ENCODE measurements around the gene LEPR.

The LEPR gene

DNA sequence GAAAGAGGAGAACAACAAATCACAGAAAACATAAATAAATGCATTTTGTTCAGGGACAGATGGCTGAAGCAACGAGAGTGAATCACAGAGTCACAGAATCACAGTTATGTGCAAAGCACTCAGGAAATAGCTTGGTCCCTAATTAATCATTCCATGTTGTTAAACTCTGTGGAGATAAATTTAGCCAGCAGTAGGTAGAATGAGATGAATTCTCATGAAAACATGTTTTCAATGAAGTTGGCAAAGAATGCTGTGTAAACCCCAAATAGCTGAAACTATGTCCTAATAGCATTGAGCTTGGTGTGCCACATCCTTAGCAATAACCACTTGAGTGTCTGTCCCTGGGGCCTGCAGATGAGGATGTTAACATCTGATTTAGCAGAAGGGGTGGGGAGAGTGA lies 20.4 kb downstream of the LEPR start:
- TF ChIP-seq EZH2 (optimal IDR thresholded peaks at IDR 0.05; ENCODE audit: low read depth, low read length) = no peak
- no peak for TF ChIP-seq EZH2phosphoT487 (IDR thresholded peaks at IDR 0.05; ENCODE audit: low read length)
- no peak for TF ChIP-seq CTCF (IDR thresholded peaks at IDR 0.05; ENCODE audit: low read length)
- no peak overlapping the region for H2AFZ ChIP-seq (ENCODE audit: low read length)
- no peaks in the 10 kb centered on the region for H3K9me2 ChIP-seq (replicated peaks; ENCODE audit: insufficient read depth, low read length)
- H4K20me1 ChIP-seq (ENCODE audit: insufficient read depth, low read length) = no peaks in the 10 kb centered on the region
- no peaks in the 10 kb centered on the region for H3K36me3 ChIP-seq (replicated peaks; ENCODE audit: insufficient read depth, low read length)
- no peak for DNase-seq
- H3K27me3 ChIP-seq (replicated peaks; ENCODE audit: insufficient read depth, low read length) = no peaks in the 10 kb centered on the region
- no peak overlapping the region for H3K4me2 ChIP-seq (ENCODE audit: low read depth, low read length)
- H3K4me3 ChIP-seq (ENCODE audit: low read length) = no peak overlapping the region
- no peak overlapping the region for H3K27ac ChIP-seq (ENCODE audit: low read length)
- H3F3A ChIP-seq (ENCODE audit: insufficient read depth, low read length) = no peaks in the 10 kb centered on the region
- H3K9ac ChIP-seq (ENCODE audit: low read length) = no peak overlapping the region
- no peaks in the 10 kb centered on the region for H3K9me3 ChIP-seq (replicated peaks; ENCODE audit: insufficient read depth, low read length)
- no peaks in the 10 kb centered on the region for H3K4me1 ChIP-seq (ENCODE audit: low read length)
- no peaks in the 10 kb centered on the region for H3K79me2 ChIP-seq (ENCODE audit: low read length)

- H3K4me2 ChIP-seq (ENCODE audit: low read depth, low read length) = no peak overlapping the region
Observed at GRCh38 chr1:65441464-65441863, 21.0 kb downstream of the LEPR start.

GRCh38 chr1:65442442-65442841 lies 22.0 kb downstream of the LEPR start:
- Histone ChIP-seq H3K79me2 (ENCODE audit: low read length) (no peaks in the 10 kb centered on the region), H3K27ac (ENCODE audit: low read length) (no peak overlapping the region), H3K9me2 (replicated peaks; ENCODE audit: insufficient read depth, low read length) (no peaks in the 10 kb centered on the region), H2AFZ (ENCODE audit: low read length) (no peak overlapping the region), H3F3A (ENCODE audit: insufficient read depth, low read length) (no peaks in the 10 kb centered on the region), H3K27me3 (replicated peaks; ENCODE audit: insufficient read depth, low read length) (no peaks in the 10 kb centered on the region), H3K36me3 (replicated peaks; ENCODE audit: insufficient read depth, low read length) (no peaks in the 10 kb centered on the region), H3K9ac (ENCODE audit: low read length) (no peak overlapping the region), H3K4me2 (ENCODE audit: low read depth, low read length) (no peak overlapping the region), H3K4me1 (ENCODE audit: low read length) (no peaks in the 10 kb centered on the region), H3K4me3 (ENCODE audit: low read length) (no peak overlapping the region), H3K9me3 (replicated peaks; ENCODE audit: insufficient read depth, low read length) (no peaks in the 10 kb centered on the region), H4K20me1 (ENCODE audit: insufficient read depth, low read length) (no peaks in the 10 kb centered on the region)
- TF ChIP-seq EZH2 (optimal IDR thresholded peaks at IDR 0.05; ENCODE audit: low read depth, low read length) (no peak), CTCF (IDR thresholded peaks at IDR 0.05; ENCODE audit: low read length) (no peak), EZH2phosphoT487 (IDR thresholded peaks at IDR 0.05; ENCODE audit: low read length) (no peak)
- no peak for DNase-seq

More at GRCh38 chr1:65441464-65441863, 21.0 kb downstream of the LEPR start:
- Histone ChIP-seq H3K36me3 (replicated peaks; ENCODE audit: insufficient read depth, low read length) (no peaks in the 10 kb centered on the region), H3K4me3 (ENCODE audit: low read length) (no peak overlapping the region), H3K27ac (ENCODE audit: low read length) (no peak overlapping the region), H3K79me2 (ENCODE audit: low read length) (no peaks in the 10 kb centered on the region), H3K4me1 (ENCODE audit: low read length) (no peaks in the 10 kb centered on the region), H2AFZ (ENCODE audit: low read length) (no peak overlapping the region), H3K27me3 (replicated peaks; ENCODE audit: insufficient read depth, low read length) (no peaks in the 10 kb centered on the region), H4K20me1 (ENCODE audit: insufficient read depth, low read length) (no peaks in the 10 kb centered on the region), H3F3A (ENCODE audit: insufficient read depth, low read length) (no peaks in the 10 kb centered on the region), H3K9me3 (replicated peaks; ENCODE audit: insufficient read depth, low read length) (no peaks in the 10 kb centered on the region), H3K9ac (ENCODE audit: low read length) (no peak overlapping the region), H3K9me2 (replicated peaks; ENCODE audit: insufficient read depth, low read length) (no peaks in the 10 kb centered on the region)
- TF ChIP-seq EZH2phosphoT487 (IDR thresholded peaks at IDR 0.05; ENCODE audit: low read length) (no peak), CTCF (IDR thresholded peaks at IDR 0.05; ENCODE audit: low read length) (no peak), EZH2 (optimal IDR thresholded peaks at IDR 0.05; ENCODE audit: low read depth, low read length) (no peak)
- no peak for DNase-seq
